GM19468 (cell line): ENCODE results near the gene MTTP.

Experiments used
- ATAC-seq: cut with Tn5 transposase; IDR thresholded peaks from one replicate; pipeline ENCODE4 v1.9.1; 2021; ENCODE audit warnings: mild to moderate bottlenecking, moderate library complexity, moderate number of reproducible peaks; ENCODE audit not compliant: unreplicated experiment; ENCODE audit errors: extremely low read depth

MTTP gene

GRCh38 chr4:99636422-99636821 is 61.8 kb downstream of the MTTP start:
- no peak for ATAC-seq

- ATAC-seq, result no peak
Measured at GRCh38 chr4:99637174-99637573, 62.5 kb downstream of the MTTP start.

GRCh38 chr4:99640676-99641075 is 66.1 kb downstream of the MTTP start:
- ATAC-seq, result no peak

- no peak for ATAC-seq
Measured at GRCh38 chr4:99642725-99643489, 68.3 kb downstream of the MTTP start.

- no peak for ATAC-seq
Measured at GRCh38 chr4:99644453-99644852, 69.8 kb downstream of the MTTP start.

- ATAC-seq, result no peak
Measured at GRCh38 chr4:99645036-99645435, 70.4 kb downstream of the MTTP start.

- no peak for ATAC-seq
Measured at GRCh38 chr4:99645638-99646037, 71.0 kb downstream of the MTTP start.

GRCh38 chr4:99647071-99647470 is 72.4 kb downstream of the MTTP start:
- no peak for ATAC-seq

- ATAC-seq, result no peak
Measured at GRCh38 chr4:99648321-99648720, 73.7 kb downstream of the MTTP start.

GRCh38 chr4:99649208-99649607 is 74.6 kb downstream of the MTTP start:
- ATAC-seq, result no peak

- ATAC-seq, result no peak
Measured at GRCh38 chr4:99649778-99650177, 75.2 kb downstream of the MTTP start.

GRCh38 chr4:99651016-99651769 is 76.6 kb downstream of the MTTP start:
- no peak for ATAC-seq

- ATAC-seq, result no peak
Measured at GRCh38 chr4:99651811-99652485, 77.3 kb downstream of the MTTP start.

GRCh38 chr4:99652596-99653436 is 78.2 kb downstream of the MTTP start:
- ATAC-seq, result no peak

- no peak for ATAC-seq
Measured at GRCh38 chr4:99653916-99654315, 79.3 kb downstream of the MTTP start.

GRCh38 chr4:99654361-99654761 is 79.7 kb downstream of the MTTP start:
- no peak for ATAC-seq

- no peak for ATAC-seq
Measured at GRCh38 chr4:99655308-99656081, 80.9 kb downstream of the MTTP start.

GRCh38 chr4:99657798-99658197 is 83.2 kb downstream of the MTTP start, which contains the start of gene C4orf54:
Gene C4orf54, minus strand, starts transcription at chr4:99657828. Its CDS starts 3,180 bp downstream, at chr4:99654648.
- ATAC-seq, result no peak

GRCh38 chr4:99658666-99659065 is 84.0 kb downstream of the MTTP start:
- ATAC-seq, result no peak
